ENCODE data around the gene GPC5. TPM values are rescaled to one million over a fixed set of nuclear protein-coding genes. Genes with fewer than 3 reads are reported as not detected.

The GPC5 gene
- total RNA-seq, 1 donor from 2014 or later: 0.57 TPM

DNA sequence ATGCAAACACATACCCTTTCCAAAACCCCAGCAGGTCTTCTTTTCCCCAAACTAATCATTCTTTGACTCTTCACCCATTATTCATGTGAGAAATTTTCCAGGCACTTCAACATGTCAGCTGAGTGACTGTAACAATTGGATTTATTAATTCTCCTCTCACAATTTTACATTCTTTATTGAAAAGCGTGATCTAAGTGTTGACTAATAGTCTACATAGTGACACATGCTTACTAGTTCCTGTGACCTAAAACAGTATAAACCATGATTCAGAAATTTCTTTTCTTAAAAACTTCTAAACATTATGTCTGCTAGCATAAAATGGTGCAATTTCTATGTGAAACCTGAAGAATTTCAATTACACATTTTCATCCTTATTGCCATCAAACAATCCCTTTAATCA is 532.3 kb downstream of the GPC5 start:
- no peaks in the 10 kb centered on the region for H3K36me3 Mint-ChIP-seq (ENCODE audit: insufficient read depth)
- no peak for DNase-seq (ENCODE audit: low spot score, unreplicated experiment)
- no peak overlapping the region for H3K27ac Mint-ChIP-seq
- H3K9me3 Mint-ChIP-seq (ENCODE audit: low read depth): no peaks in the 10 kb centered on the region
- no peaks in the 10 kb centered on the region for H3K4me1 Mint-ChIP-seq (ENCODE audit: low read depth)
- H3K4me3 Mint-ChIP-seq (ENCODE audit: low read depth): no peak overlapping the region
- H3K27me3 Mint-ChIP-seq: peaks cover 3% of the 10 kb centered on the region
- TF ChIP-seq, protein P1, sequence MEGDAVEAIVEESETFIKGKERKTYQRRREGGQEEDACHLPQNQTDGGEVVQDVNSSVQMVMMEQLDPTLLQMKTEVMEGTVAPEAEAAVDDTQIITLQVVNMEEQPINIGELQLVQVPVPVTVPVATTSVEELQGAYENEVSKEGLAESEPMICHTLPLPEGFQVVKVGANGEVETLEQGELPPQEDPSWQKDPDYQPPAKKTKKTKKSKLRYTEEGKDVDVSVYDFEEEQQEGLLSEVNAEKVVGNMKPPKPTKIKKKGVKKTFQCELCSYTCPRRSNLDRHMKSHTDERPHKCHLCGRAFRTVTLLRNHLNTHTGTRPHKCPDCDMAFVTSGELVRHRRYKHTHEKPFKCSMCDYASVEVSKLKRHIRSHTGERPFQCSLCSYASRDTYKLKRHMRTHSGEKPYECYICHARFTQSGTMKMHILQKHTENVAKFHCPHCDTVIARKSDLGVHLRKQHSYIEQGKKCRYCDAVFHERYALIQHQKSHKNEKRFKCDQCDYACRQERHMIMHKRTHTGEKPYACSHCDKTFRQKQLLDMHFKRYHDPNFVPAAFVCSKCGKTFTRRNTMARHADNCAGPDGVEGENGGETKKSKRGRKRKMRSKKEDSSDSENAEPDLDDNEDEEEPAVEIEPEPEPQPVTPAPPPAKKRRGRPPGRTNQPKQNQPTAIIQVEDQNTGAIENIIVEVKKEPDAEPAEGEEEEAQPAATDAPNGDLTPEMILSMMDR (IDR thresholded peaks at IDR 0.05; ENCODE audit: unreplicated experiment): no peak

DNA sequence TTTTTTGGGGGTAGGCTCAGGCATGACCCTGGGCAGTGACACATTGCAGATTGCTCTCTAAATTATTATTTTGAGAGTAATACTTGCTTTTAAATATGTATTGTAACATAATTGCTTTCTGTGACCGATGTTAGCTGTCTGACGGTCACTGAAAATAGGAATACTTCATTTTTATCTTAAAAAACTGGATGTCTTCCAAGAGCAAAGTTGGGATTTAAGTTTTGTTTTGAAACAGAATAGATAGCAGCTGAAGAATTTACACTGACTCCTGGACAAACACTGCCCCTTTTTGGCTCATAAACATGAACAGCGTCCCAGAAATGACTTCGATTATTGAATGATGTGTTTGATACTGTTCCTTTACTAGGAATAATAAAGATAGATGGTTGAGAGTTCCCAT is 535.9 kb downstream of the GPC5 start:
- Mint-ChIP-seq H3K4me3 (ENCODE audit: low read depth) (no peak overlapping the region), H3K27me3 (peaks cover 5% of the 10 kb centered on the region), H3K4me1 (ENCODE audit: low read depth) (no peaks in the 10 kb centered on the region), H3K9me3 (ENCODE audit: low read depth) (no peaks in the 10 kb centered on the region), H3K36me3 (ENCODE audit: insufficient read depth) (no peaks in the 10 kb centered on the region), H3K27ac (no peak overlapping the region)
- no peak for DNase-seq (ENCODE audit: low spot score, unreplicated experiment)
- TF ChIP-seq, protein P1 (IDR thresholded peaks at IDR 0.05; ENCODE audit: unreplicated experiment): no peak

DNA sequence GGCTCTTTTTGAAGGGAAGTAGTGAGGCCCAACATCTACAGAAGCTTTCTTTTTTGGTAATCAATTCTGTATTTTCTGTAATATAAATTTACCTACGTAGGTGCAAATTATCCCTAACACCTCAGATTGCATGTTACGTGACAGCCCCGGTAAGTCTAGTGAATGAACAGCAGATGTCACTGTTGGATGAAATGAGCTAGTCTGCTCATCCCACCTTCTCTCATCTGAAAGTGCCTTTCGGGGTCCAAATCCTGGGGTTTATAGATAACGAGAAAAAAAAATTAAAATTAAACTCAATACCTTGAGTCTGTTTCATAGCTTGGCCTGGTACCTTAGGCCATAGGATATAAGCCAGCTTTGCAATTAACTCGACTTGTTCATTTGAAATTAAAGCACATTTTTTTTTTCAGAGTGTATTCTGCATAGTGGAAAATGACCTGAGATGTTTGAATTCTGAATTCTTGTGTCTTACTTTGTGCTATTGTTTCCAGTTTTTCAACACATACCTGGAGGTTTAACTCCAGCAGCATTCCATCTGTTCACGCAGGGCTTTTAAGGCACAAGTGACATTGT is 548.2 kb downstream of the GPC5 start:
- H3K27me3 Mint-ChIP-seq: peaks cover 21% of the 10 kb centered on the region
- peaks cover 1% of the 10 kb centered on the region for H3K4me1 Mint-ChIP-seq (ENCODE audit: low read depth)
- TF ChIP-seq, protein P1 (IDR thresholded peaks at IDR 0.05; ENCODE audit: unreplicated experiment): peak; percentile 74
- no peaks in the 10 kb centered on the region for H3K9me3 Mint-ChIP-seq (ENCODE audit: low read depth)
- no peak overlapping the region for H3K4me3 Mint-ChIP-seq (ENCODE audit: low read depth)
- H3K27ac Mint-ChIP-seq: no peak overlapping the region
- no peak for DNase-seq (ENCODE audit: low spot score, unreplicated experiment)
- no peaks in the 10 kb centered on the region for H3K36me3 Mint-ChIP-seq (ENCODE audit: insufficient read depth)

DNA sequence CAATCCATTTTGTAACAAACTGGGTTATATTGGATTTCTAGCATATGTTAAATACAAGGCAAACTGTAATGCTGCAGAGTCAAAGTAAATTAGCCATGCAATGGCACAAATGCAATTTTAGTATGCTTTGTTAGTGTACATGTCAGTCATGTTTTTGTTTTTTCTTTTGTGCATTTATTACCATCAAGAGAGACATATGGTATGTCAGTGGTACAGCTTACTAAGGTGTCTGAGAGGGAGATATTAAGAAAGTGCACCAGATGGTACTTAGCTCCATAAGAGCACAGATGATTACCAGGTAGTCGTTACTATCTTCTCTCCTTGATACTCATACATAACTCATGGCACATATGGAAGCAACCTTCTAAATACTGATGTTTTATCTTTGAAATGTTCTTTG is 550.3 kb downstream of the GPC5 start:
- no peak overlapping the region for H3K27ac Mint-ChIP-seq
- no peak for DNase-seq (ENCODE audit: low spot score, unreplicated experiment)
- TF ChIP-seq, protein P1 (IDR thresholded peaks at IDR 0.05; ENCODE audit: unreplicated experiment): no peak

DNA sequence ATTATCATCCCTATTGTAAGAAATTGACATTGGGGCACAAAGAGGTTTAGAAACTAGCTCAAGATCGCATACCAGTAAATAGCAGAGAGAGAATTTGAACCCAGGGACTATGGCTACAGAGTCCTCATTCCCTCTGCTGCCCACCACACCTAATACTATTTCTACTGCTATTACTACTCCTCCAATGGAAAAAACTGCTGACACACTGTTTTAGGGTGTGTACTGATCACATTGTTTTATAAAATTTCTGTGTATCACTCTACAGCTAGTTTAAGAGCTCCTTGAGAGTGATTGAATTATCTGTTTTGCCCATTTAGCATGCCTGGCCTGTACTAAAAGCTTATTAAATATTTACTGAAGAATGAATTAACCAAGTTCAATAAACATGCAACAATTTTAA is 552.4 kb downstream of the GPC5 start:
- Mint-ChIP-seq H3K4me3 (ENCODE audit: low read depth) (no peak overlapping the region), H3K9me3 (ENCODE audit: low read depth) (no peaks in the 10 kb centered on the region), H3K4me1 (ENCODE audit: low read depth) (peaks cover 1% of the 10 kb centered on the region), H3K27me3 (peaks cover 3% of the 10 kb centered on the region), H3K36me3 (ENCODE audit: insufficient read depth) (no peaks in the 10 kb centered on the region), H3K27ac (no peak overlapping the region)
- no peak for DNase-seq (ENCODE audit: low spot score, unreplicated experiment)
- TF ChIP-seq, protein P1 (IDR thresholded peaks at IDR 0.05; ENCODE audit: unreplicated experiment): no peak

More for the DNA sequence above, 550.3 kb downstream of the GPC5 start:
- peaks cover 16% of the 10 kb centered on the region for H3K27me3 Mint-ChIP-seq
- H3K9me3 Mint-ChIP-seq (ENCODE audit: low read depth): no peaks in the 10 kb centered on the region
- no peaks in the 10 kb centered on the region for H3K36me3 Mint-ChIP-seq (ENCODE audit: insufficient read depth)
- peaks cover 1% of the 10 kb centered on the region for H3K4me1 Mint-ChIP-seq (ENCODE audit: low read depth)
- H3K4me3 Mint-ChIP-seq (ENCODE audit: low read depth): no peak overlapping the region

Data from progenitor cell of endocrine pancreas (in vitro differentiated cells).